HEK293T (cell line): Measurements from ENCODE around the gene SCGB3A1.

ENCODE experiments used
- CTCF ChIA-PET: fragments of 350-600 bp; formaldehyde crosslinking; extraction: SDS; loops from one replicate; lab custom pipeline; 2021; ENCODE audit warnings: antibody characterized with exemption, inconsistent platforms; lab: Yijun Ruan, JAX
- POLR2A ChIA-PET: fragments of 350-600 bp; formaldehyde crosslinking; extraction: SDS; loops from one replicate; lab custom pipeline; 2020; ENCODE audit warnings: antibody characterized with exemption, inconsistent platforms; lab: Yijun Ruan, JAX
- DNase-seq: peaks from one replicate; pipeline ENCODE4 v3.0.0; 2012; ENCODE audit warnings: mixed read lengths; ENCODE audit errors: extremely low spot score
- ARNT ChIP-seq: fragments of 450-650 bp; IDR thresholded peaks from 2 replicates; pipeline ENCODE4 v1.6.1; 2017; ENCODE audit warnings: mild to moderate bottlenecking
- BHLHE40 ChIP-seq: fragments of 450-650 bp; IDR thresholded peaks from 2 replicates; pipeline ENCODE4 v1.6.1; 2016; ENCODE audit warnings: mild to moderate bottlenecking, moderate library complexity, borderline replicate concordance
- CTBP1 ChIP-seq: fragments of 450-650 bp; IDR thresholded peaks from 2 replicates; pipeline ENCODE4 v1.6.1; 2016; ENCODE audit warnings: borderline replicate concordance
- ELF4 ChIP-seq: fragments of 450-650 bp; IDR thresholded peaks from 2 replicates; pipeline ENCODE4 v1.6.1; 2017; ENCODE audit warnings: antibody characterized with exemption
- FOXA1 ChIP-seq: fragments of 450-650 bp; IDR thresholded peaks from 2 replicates; pipeline ENCODE4 v1.6.1; 2016; ENCODE audit warnings: mild to moderate bottlenecking
- FOXK2 ChIP-seq: fragments of 450-650 bp; IDR thresholded peaks from 2 replicates; pipeline ENCODE4 v1.6.1; 2016; ENCODE audit warnings: mild to moderate bottlenecking
- FOXM1 ChIP-seq: fragments of 450-650 bp; IDR thresholded peaks from 2 replicates; pipeline ENCODE4 v1.6.1; 2017; ENCODE audit warnings: mild to moderate bottlenecking, borderline replicate concordance
- HDGF ChIP-seq: fragments of 450-650 bp; IDR thresholded peaks from 2 replicates; pipeline ENCODE4 v1.6.1; 2017; ENCODE audit warnings: antibody characterized with exemption, borderline replicate concordance
- L3MBTL2 ChIP-seq: fragments of 450-650 bp; conservative IDR thresholded peaks from 2 replicates; pipeline ENCODE4 v1.6.1; 2016; ENCODE audit warnings: mild to moderate bottlenecking
- LEF1 ChIP-seq: fragments of 450-650 bp; IDR thresholded peaks from 2 replicates; pipeline ENCODE4 v1.6.1; 2017; ENCODE audit warnings: mild to moderate bottlenecking, borderline replicate concordance
- NFRKB ChIP-seq: fragments of 450-650 bp; IDR thresholded peaks from 2 replicates; pipeline ENCODE4 v1.6.1; 2016; ENCODE audit warnings: mild to moderate bottlenecking, moderate library complexity
- SP1 ChIP-seq: fragments of 450-650 bp; IDR thresholded peaks from 2 replicates; pipeline ENCODE4 v1.6.1; 2017
- SUZ12 ChIP-seq: fragments of 450-650 bp; IDR thresholded peaks from 2 replicates; pipeline ENCODE4 v1.6.1; 2016; ENCODE audit warnings: mild to moderate bottlenecking
- TARDBP ChIP-seq: fragments of 450-650 bp; IDR thresholded peaks from 2 replicates; pipeline ENCODE4 v1.6.1; 2016
- ZNF384 ChIP-seq: fragments of 450-650 bp; IDR thresholded peaks from 2 replicates; pipeline ENCODE4 v1.6.1; 2016
- TF ChIP-seq, protein P1 (sequence below): fragments of 450-650 bp; IDR thresholded peaks from 2 replicates; pipeline ENCODE4 v1.6.1; 2016

SCGB3A1 gene

DNA sequence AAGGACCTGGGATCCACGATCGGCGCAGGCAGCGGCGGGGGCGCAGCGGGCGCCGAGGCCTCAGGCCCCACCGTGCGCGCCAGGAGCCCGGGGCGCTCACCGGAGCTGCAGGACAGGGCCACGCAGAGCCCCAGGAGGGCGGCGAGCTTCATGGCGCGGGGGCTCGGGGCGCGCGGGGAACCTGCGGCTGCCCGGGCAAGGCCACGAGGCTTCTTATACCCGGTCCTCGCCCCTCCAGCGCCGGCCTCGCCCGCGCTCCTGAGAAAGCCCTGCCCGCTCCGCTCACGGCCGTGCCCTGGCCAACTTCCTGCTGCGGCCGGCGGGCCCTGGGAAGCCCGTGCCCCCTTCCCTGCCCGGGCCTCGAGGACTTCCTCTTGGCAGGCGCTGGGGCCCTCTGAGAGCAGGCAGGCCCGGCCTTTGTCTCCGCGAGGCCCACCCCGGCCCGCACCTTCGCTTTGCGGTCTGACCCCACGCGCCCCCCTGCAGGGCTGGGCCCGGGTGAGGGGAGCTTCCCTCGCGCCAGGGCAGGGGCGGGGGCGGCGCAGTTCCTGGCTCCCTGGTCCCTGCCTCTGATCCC, at the start of gene SCGB3A1:
Gene SCGB3A1, minus strand, starts transcription at position 189 of the 577 bp plus-strand sequence. Its CDS starts 37 bp downstream, at position 152.
- CTCF ChIA-PET: no interaction called here
- TF ChIP-seq L3MBTL2 (no peak), TARDBP (no peak), LEF1 (no peak), FOXK2 (no peak), FOXM1 (no peak), ELF4 (no peak), SP1 (no peak)

DNA sequence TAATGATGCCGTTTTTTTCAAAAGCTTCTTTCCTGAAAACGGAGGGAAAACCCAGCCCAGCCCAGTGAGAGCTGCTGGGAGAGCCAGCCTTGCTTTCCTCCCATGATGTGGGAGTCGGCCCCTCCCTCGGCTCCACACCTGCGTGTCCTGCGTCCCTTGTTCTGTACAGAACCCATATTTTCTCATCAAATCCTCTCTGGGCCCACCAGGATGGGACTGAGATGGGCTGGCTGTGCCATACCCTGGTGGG, 49.2 kb upstream of the SCGB3A1 start:
- ChIA-PET CTCF (no interaction called here), POLR2A (no interaction called here)
- no peak for DNase-seq
- TF ChIP-seq, protein P1, sequence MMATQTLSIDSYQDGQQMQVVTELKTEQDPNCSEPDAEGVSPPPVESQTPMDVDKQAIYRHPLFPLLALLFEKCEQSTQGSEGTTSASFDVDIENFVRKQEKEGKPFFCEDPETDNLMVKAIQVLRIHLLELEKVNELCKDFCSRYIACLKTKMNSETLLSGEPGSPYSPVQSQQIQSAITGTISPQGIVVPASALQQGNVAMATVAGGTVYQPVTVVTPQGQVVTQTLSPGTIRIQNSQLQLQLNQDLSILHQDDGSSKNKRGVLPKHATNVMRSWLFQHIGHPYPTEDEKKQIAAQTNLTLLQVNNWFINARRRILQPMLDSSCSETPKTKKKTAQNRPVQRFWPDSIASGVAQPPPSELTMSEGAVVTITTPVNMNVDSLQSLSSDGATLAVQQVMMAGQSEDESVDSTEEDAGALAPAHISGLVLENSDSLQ: no peak
- TF ChIP-seq ELF4 (no peak), NFRKB (no peak), L3MBTL2 (no peak), FOXM1 (no peak), ZNF384 (no peak), ARNT (no peak), SP1 (no peak), FOXA1 (no peak), FOXK2 (no peak), SUZ12 (no peak), HDGF (no peak)

More for the DNA sequence above, at the start of gene SCGB3A1:
- POLR2A ChIA-PET: no interaction called here
- no peak for DNase-seq

DNA sequence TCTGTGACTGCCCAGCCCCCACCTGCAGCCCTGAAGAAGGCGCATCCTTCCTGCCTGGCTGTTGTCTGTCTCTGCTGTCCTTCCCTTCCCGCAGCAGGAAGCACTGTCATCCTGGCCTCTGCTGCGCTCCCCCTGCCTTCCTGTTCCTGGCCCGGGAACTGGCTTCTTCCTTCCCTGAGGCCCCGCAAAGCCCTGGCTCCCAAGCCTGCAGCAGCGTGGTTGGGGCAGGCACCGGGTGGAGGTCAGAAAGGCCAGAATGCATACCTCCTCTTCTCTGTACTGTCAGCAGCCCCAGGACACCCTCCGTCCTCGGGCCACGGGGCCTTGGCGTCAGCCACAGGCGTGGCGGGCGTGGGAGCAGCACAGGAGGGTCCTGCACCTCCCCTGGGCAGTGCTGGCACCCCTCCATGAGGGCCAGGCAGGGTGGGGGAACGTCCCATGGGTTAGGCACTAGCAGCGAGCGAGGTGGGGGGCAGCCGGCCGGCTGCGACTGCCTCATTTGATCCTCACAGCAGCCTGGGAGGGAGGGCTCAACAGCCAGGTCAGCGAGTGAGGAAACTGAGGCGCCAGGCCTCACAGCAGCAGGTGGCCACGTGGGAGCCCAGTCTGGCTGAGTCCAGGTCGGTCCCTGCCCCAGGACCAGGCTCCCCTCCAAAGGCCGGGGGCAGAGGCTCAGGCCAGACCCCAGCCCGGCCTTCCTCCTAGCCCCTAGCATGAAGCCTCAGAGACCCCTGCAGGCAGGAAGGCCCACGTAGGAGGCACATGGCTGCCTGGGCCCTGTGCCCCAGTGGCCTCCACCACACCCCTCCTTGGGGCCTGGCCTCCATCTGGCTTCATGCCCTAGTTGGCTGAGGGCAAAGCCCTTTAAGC, 48.7 kb upstream of the SCGB3A1 start:
- ChIA-PET CTCF (no interaction called here), POLR2A (no interaction called here)
- TF ChIP-seq SP1 (no peak), L3MBTL2 (no peak), ZNF384 (no peak), HDGF (no peak), FOXK2 (no peak), FOXA1 (no peak), ARNT (no peak), BHLHE40 (no peak), FOXM1 (no peak), NFRKB (no peak), TARDBP (no peak), SUZ12 (no peak), CTBP1 (no peak), LEF1 (no peak), ELF4 (no peak)
- TF ChIP-seq, protein P1: no peak
- no peak for DNase-seq

DNA sequence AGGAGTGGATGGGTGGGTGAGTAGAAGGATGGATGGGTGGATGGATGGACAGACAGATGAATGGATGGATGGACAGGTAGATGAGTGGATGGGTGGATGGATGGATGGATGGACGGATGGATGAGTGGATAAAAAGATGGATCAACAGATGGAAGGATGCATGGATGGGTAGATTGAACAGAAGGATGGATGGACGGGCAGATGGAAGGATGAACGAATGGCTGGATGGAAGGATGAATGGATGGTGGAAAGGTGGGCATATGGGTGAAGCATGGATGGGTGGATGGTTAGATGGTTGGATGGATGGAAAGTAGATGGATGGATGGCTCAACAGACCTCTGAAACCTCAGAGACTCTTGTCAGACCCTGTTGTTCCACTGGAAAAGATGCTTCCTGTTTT, 48.0 kb upstream of the SCGB3A1 start:
- DNase-seq: no peak
- TF ChIP-seq, protein P1: no peak
- TF ChIP-seq FOXK2 (no peak), TARDBP (no peak), LEF1 (no peak), L3MBTL2 (no peak), FOXA1 (no peak), HDGF (no peak), ZNF384 (no peak), SUZ12 (no peak), SP1 (no peak), ELF4 (no peak), ARNT (no peak), CTBP1 (no peak), NFRKB (no peak), FOXM1 (no peak)
- ChIA-PET POLR2A (no interaction called here), CTCF (no interaction called here)

GRCh38 chr5:180637962-180638680, 46.8 kb upstream of the SCGB3A1 start:
- TF ChIP-seq ELF4: no peak
- no peak for TF ChIP-seq FOXM1
- no peak for TF ChIP-seq L3MBTL2
- TF ChIP-seq BHLHE40: no peak
- no peak for TF ChIP-seq SP1
- TF ChIP-seq CTBP1: no peak
- no peak for TF ChIP-seq TARDBP
- no peak for TF ChIP-seq ARNT
- TF ChIP-seq LEF1: no peak
- no peak for TF ChIP-seq FOXK2
- TF ChIP-seq, protein P1: no peak
- no peak for TF ChIP-seq SUZ12
- TF ChIP-seq HDGF: no peak
- no peak for TF ChIP-seq FOXA1
- TF ChIP-seq NFRKB: no peak
- ChIA-PET CTCF (interaction anchor here (1.2 kb wide), 1 partner anchor 19 kb away, joined by 5 read pairs; no protein-coding TSS in a partner anchor), POLR2A (no interaction called here)
- no peak for DNase-seq
